Endothelial cell of umbilical vein (primary cell): ENCODE results near the gene SULT4A1. TPM values are rescaled to one million over a fixed set of nuclear protein-coding genes. Genes with fewer than 3 reads are reported as not detected.

Experiments used
- BruUV-seq: library from RNA; stranded (reverse); fragments of 400-500 nt; replicated peaks from 2 replicates; lab custom pipeline; 2021; lab: Mats Ljungman, UMichigan
- CTCF ChIA-PET: fragments of 300-600, 350-600 bp; sonication (Branson Sonifier 250); formaldehyde crosslinking; loops from one replicate; lab custom pipeline; 2021; ENCODE audit warnings: antibody characterized with exemption, inconsistent platforms; lab: Charles Lee
- POLR2A ChIA-PET: fragments of 300-600, 350-600 bp; sonication (Branson Sonifier 250); formaldehyde crosslinking; loops from one replicate; lab custom pipeline; 2021; ENCODE audit warnings: antibody characterized with exemption, inconsistent platforms; lab: Charles Lee
- DNase-seq: peaks from one replicate; pipeline ENCODE4 v3.0.0-alpha.2; 2011; ENCODE audit warnings: low read depth, low spot score
- FAIRE-seq: peaks from 2 replicates; lab custom pipeline; 2011; peaks lifted over from hg19 to GRCh38; lab: Jason Lieb, UNC
- H2AFZ ChIP-seq: 2 replicates; pipeline ENCODE4 v1.6.0; 2012; ENCODE audit warnings: low read depth, low read length, control low read depth, inconsistent platforms
- H3K27ac ChIP-seq: 2 replicates; pipeline ENCODE4 v1.5.1; 2011; ENCODE audit warnings: low read depth, mild to moderate bottlenecking, control low read depth, low read length, moderate library complexity; ENCODE audit not compliant: insufficient read depth
- H3K27me3 ChIP-seq, 2 experiments: 2 replicates each; pipeline versions ENCODE4 v1.6.0 to v1.6.1; 2011; ENCODE audit warnings: low read length in 2 of 2, mixed read lengths in 1 of 2; ENCODE audit not compliant: control insufficient read depth in 2 of 2, insufficient read depth in 2 of 2
- H3K36me3 ChIP-seq, 2 experiments: 2 replicates in 1 of 2; 3 replicates in 1 of 2; pipeline ENCODE4 v1.5.1; 2011; ENCODE audit warnings: low read length in 2 of 2, mild to moderate bottlenecking in 1 of 2, moderate library complexity in 1 of 2; ENCODE audit not compliant: control insufficient read depth in 2 of 2, insufficient read depth in 2 of 2; ENCODE audit errors: extremely low read depth in 1 of 2
- H3K4me1 ChIP-seq: 3 replicates; pipeline ENCODE4 v1.5.1; 2011; ENCODE audit warnings: mild to moderate bottlenecking, low read length; ENCODE audit not compliant: control insufficient read depth, insufficient read depth; ENCODE audit errors: extremely low read depth
- H3K4me2 ChIP-seq: 2 replicates; pipeline ENCODE4 v1.6.1; 2011; ENCODE audit warnings: low read length, control low read depth, mixed read lengths; ENCODE audit not compliant: insufficient read depth
- H3K4me3 ChIP-seq, 3 experiments: fragments of 200-600 bp in 1 of 3; sonication (generic), shearing (Covaris generic) in 1 of 3; replicated peaks in 1 of 3; 2 replicates each; pipeline ENCODE4 v1.5.1; 2011 to 2016; ENCODE audit warnings: control low read depth in 3 of 3, low read length in 3 of 3, mild to moderate bottlenecking in 2 of 3, inconsistent platforms in 1 of 3, low read depth in 1 of 3, moderate library complexity in 1 of 3; ENCODE audit not compliant: insufficient read depth in 1 of 3
- H3K79me2 ChIP-seq: 2 replicates; pipeline ENCODE4 v1.6.0; 2012; ENCODE audit warnings: low read length, inconsistent platforms; ENCODE audit not compliant: control insufficient read depth, insufficient read depth
- H3K9ac ChIP-seq: replicated peaks from 2 replicates; pipeline ENCODE3; 2011; ENCODE audit warnings: low read length, control low read depth; ENCODE audit not compliant: insufficient read depth; ENCODE audit errors: extremely low read depth
- H3K9me1 ChIP-seq: replicated peaks from 3 replicates; pipeline ENCODE4 v1.6.0; 2011; ENCODE audit warnings: mild to moderate bottlenecking, low read length; ENCODE audit not compliant: control insufficient read depth, insufficient read depth; ENCODE audit errors: extremely low read depth
- H3K9me3 ChIP-seq: replicated peaks from 2 replicates; pipeline ENCODE4 v1.5.1; 2012; ENCODE audit warnings: low read length, inconsistent platforms; ENCODE audit not compliant: control insufficient read depth, insufficient read depth
- H4K20me1 ChIP-seq: replicated peaks from 2 replicates; pipeline ENCODE3; 2011; ENCODE audit warnings: mild to moderate bottlenecking, low read length; ENCODE audit not compliant: control insufficient read depth, insufficient read depth; ENCODE audit errors: extremely low read depth
- CTCF ChIP-seq, 2 donors: IDR thresholded peaks; 1 replicate in 1 of 2; 2 replicates in 1 of 2; pipeline ENCODE4 v1.5.1; 2011; ENCODE audit warnings: low read length in 2 of 2, mild to moderate bottlenecking in 2 of 2, moderate library complexity in 2 of 2, control low read depth in 1 of 2, inconsistent platforms in 1 of 2, low read depth in 1 of 2; ENCODE audit not compliant: insufficient read depth in 1 of 2; ENCODE audit errors: extremely low read depth in 1 of 2
- EZH2 ChIP-seq: IDR thresholded peaks from 2 replicates; pipeline ENCODE4 v1.6.1; 2012; ENCODE audit warnings: borderline replicate concordance, low read depth, mild to moderate bottlenecking, moderate library complexity, low read length, inconsistent platforms; ENCODE audit not compliant: severe bottlenecking
- FOS ChIP-seq: IDR thresholded peaks from 2 replicates; pipeline ENCODE4 v1.6.1; 2011; ENCODE audit warnings: mild to moderate bottlenecking, low read length, moderate library complexity, borderline replicate concordance; ENCODE audit not compliant: insufficient read depth
- GATA2 ChIP-seq: IDR thresholded peaks from 2 replicates; pipeline ENCODE4 v1.7.0; 2011; ENCODE audit warnings: low read depth, mild to moderate bottlenecking, moderate library complexity, mixed read lengths, low read length; ENCODE audit not compliant: insufficient read length, insufficient read depth
- JUN ChIP-seq: IDR thresholded peaks from 2 replicates; pipeline ENCODE4 v1.6.1; 2011; ENCODE audit warnings: borderline replicate concordance, low read depth; ENCODE audit not compliant: insufficient read length, insufficient read depth
- MAX ChIP-seq: IDR thresholded peaks from 2 replicates; pipeline ENCODE4 v1.6.1; 2011; ENCODE audit not compliant: insufficient read depth, insufficient read length
- MYC ChIP-seq: IDR thresholded peaks from one replicate; pipeline ENCODE4 v1.6.1; 2011; ENCODE audit warnings: mild to moderate bottlenecking, low read depth, low read length
- POLR2A ChIP-seq: IDR thresholded peaks from 2 replicates; pipeline ENCODE4 v1.6.1; 2012; ENCODE audit warnings: low read depth, mild to moderate bottlenecking, control low read depth, low read length
- POLR2AphosphoS5 ChIP-seq: IDR thresholded peaks from 2 replicates; pipeline ENCODE4 v1.6.1; 2012; ENCODE audit warnings: low read depth, mild to moderate bottlenecking, control low read depth, low read length, moderate library complexity; ENCODE audit not compliant: insufficient read depth
- dilution Hi-C: fragments of 300-500 bp; cut with MboI; formaldehyde crosslinking; loops from one replicate; pipeline ENCODE4 v1.15.0; 2019; ENCODE audit warnings: low sequenced_read_pairs; ENCODE audit not compliant: extremely low pct_ligation_motif_present
- intact Hi-C: fragments of 100-400 bp; cut with micrococcal nuclease; formaldehyde crosslinking; loops from one replicate; pipeline ENCODE4 v1.10.0; 2022
- polyA plus RNA-seq, 4 experiments: library from polyadenylated mRNA; depleted of rRNA in 3 of 4; stranded (reverse) in 3 of 4; unstranded in 1 of 4; fragments of >200 nt; gene quantifications; 2 replicates each; pipeline versions ENCODE4 v1.2.1 to v1.2.3, GENCODE V29; 2011 to 2012; ENCODE audit warnings: missing spikeins in 1 of 4
- total RNA-seq: library from RNA; stranded (reverse); gene quantifications from 2 replicates; pipeline ENCODE4 v1.2.3, GENCODE V29; 2021

Gene SULT4A1
- total and polyA plus RNA-seq, 2 donors (not counting 3 experiments of a cell fraction or from before 2014, with no cell fraction given) = 0.48 TPM; not detected in 1

- BruUV-seq = no TSS peak
- no peak overlapping the region for H2AFZ ChIP-seq
- dilution Hi-C loops = no loop called here
- H3K4me2 ChIP-seq = no peak overlapping the region
- no peak overlapping the region for H3K27ac ChIP-seq
- no peak for DNase-seq
- no peak overlapping the region for H3K9ac ChIP-seq
- no peaks in the 10 kb centered on the region for H4K20me1 ChIP-seq
- ChIA-PET CTCF (interaction anchor here (1.7 kb wide), 1 partner anchor 33 kb away, joined by 6 read pairs; no protein-coding TSS in a partner anchor), POLR2A (no interaction called here)
- no peaks in the 10 kb centered on the region for H3K27me3 ChIP-seq
- H3K4me3 ChIP-seq = no peak overlapping the region
- intact Hi-C loops = no loop called here
- no peaks in the 10 kb centered on the region for H3K9me1 ChIP-seq
- no peaks in the 10 kb centered on the region for H3K36me3 ChIP-seq
- peaks cover 5% of the 10 kb centered on the region for H3K4me1 ChIP-seq
- H3K9me3 ChIP-seq = no peaks in the 10 kb centered on the region
- H3K79me2 ChIP-seq = no peaks in the 10 kb centered on the region
- TF ChIP-seq GATA2 (no peak), MAX (no peak), EZH2 (no peak), JUN (no peak), CTCF (IDR thresholded peaks at IDR 0.05; ENCODE audit: extremely low read depth in 1 of 2, insufficient read depth in 1 of 2, low read depth in 1 of 2, low read length in 2 of 2) (no peak), MYC (no peak), POLR2AphosphoS5 (no peak), FOS (no peak), POLR2A (no peak)
- no peak for FAIRE-seq
Observed at GRCh38 chr22:43851979-43852307, 10.4 kb downstream of the SULT4A1 start.
